T-helper 2 cell treated with Interferon-gamma antibody and Interleukin-4, amounts not matched to agents 5 μg/mL and 100 μg/mL, for 36 hours (primary cell): ENCODE measurements around the gene NOS3.

Experiments used
- DNase-seq: peaks from one replicate; pipeline ENCODE4 v3.0.0; 2021; ENCODE audit warnings: low spot score
- H3K27ac Mint-ChIP-seq: one replicate; pipeline ENCODE4 v1.8.0; 2021; ENCODE audit warnings: mild to moderate bottlenecking, mixed read lengths
- H3K27me3 Mint-ChIP-seq: one replicate; pipeline ENCODE4 v1.8.0; 2021; ENCODE audit warnings: low read depth, mixed read lengths
- H3K36me3 Mint-ChIP-seq: one replicate; pipeline ENCODE4 v1.8.0; 2021; ENCODE audit warnings: low read depth, mixed read lengths
- H3K4me1 Mint-ChIP-seq: one replicate; pipeline ENCODE4 v1.8.0; 2021; ENCODE audit warnings: low read depth, mixed read lengths
- H3K4me3 Mint-ChIP-seq: one replicate; pipeline ENCODE4 v1.8.0; 2022; ENCODE audit warnings: mild to moderate bottlenecking, moderate library complexity, mixed read lengths
- H3K9me3 Mint-ChIP-seq: one replicate; pipeline ENCODE4 v1.8.0; 2021; ENCODE audit warnings: mixed read lengths

The NOS3 gene

DNA sequence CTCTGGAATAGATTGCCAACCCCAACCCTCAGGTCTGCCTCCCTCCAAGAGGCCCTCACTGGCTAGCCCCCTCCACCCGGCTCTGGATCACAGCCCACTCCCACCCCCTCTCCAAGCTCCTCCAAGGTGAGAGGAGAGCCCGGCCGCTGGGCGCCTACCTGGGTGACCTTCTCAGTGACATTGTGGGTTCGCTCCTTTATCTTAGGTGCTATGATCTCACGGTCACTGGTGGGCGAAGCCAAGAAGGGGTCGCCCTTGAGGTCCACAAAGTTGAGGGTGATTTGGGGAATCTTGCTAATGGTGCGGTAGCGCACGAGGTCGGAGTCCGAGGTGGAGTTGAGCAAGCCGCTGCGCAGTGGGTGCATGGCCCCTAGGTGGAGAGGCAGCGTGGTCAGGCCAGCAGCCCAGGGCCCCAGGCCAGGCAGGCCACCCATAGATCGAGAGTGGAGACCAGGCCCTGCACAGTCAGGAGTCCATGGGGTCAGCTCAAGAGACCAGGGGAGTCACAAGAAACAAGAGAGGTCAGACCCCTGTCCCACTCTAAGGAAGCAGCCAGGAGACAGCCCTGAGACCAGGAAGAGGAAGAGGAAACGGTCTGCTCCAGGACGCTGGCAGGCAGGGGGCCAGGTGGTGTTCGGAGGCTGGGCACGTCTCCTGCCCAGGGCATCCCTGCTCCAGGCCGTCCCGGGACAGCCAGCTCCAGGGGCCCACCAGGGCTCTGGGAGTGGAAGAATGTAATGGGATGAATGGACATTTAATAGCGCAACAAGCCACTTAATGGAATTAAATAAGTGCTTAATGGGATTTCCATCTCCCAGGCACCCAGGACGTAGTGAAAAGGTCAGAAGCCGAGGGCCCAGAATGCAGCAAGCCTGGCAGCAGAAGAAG lies 33.4 kb upstream of the NOS3 start:
- no peak for DNase-seq
- Mint-ChIP-seq H3K4me3 (no peak overlapping the region), H3K36me3 (no peaks in the 10 kb centered on the region), H3K27me3 (peaks cover 29% of the 10 kb centered on the region), H3K4me1 (peaks cover 2% of the 10 kb centered on the region), H3K9me3 (no peaks in the 10 kb centered on the region), H3K27ac (no peak overlapping the region)

GRCh38 chr7:150958062-150958552 lies 32.7 kb upstream of the NOS3 start:
- DNase-seq, result no peak
- Mint-ChIP-seq H3K36me3 (no peaks in the 10 kb centered on the region), H3K27ac (no peak overlapping the region), H3K9me3 (no peaks in the 10 kb centered on the region), H3K4me3 (no peak overlapping the region), H3K27me3 (peaks cover 30% of the 10 kb centered on the region), H3K4me1 (peaks cover 2% of the 10 kb centered on the region)

DNA sequence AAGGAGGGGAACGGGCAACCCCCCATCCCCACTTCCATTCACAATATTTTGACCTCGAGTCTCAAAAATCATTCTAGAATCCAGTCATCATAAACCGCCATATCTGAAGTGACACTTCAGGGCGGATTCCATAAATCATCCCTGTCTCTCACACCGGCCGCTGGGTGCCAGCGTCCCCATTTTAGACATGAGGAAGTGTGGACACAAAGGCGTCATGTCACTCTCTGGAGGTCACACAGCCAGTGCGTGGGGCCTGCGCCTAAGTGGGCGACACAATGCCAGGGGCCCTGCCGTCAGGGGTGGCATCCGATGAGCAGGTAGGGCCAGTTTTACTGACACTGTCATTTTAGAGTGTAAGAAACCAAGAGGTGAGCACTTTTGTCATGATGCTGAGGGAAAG lies 32.2 kb upstream of the NOS3 start:
- peaks cover 30% of the 10 kb centered on the region for H3K27me3 Mint-ChIP-seq
- H3K9me3 Mint-ChIP-seq, result no peaks in the 10 kb centered on the region
- no peaks in the 10 kb centered on the region for H3K36me3 Mint-ChIP-seq
- H3K27ac Mint-ChIP-seq, result no peak overlapping the region
- H3K4me1 Mint-ChIP-seq, result peaks cover 2% of the 10 kb centered on the region
- no peak overlapping the region for H3K4me3 Mint-ChIP-seq
- no peak for DNase-seq

GRCh38 chr7:150959081-150959480 lies 31.7 kb upstream of the NOS3 start:
- no peaks in the 10 kb centered on the region for H3K36me3 Mint-ChIP-seq
- H3K27me3 Mint-ChIP-seq, result peaks cover 30% of the 10 kb centered on the region
- H3K27ac Mint-ChIP-seq, result no peak overlapping the region
- H3K4me1 Mint-ChIP-seq, result peaks cover 2% of the 10 kb centered on the region
- no peak overlapping the region for H3K4me3 Mint-ChIP-seq
- DNase-seq, result no peak
- H3K9me3 Mint-ChIP-seq, result no peaks in the 10 kb centered on the region

GRCh38 chr7:150959739-150960734 lies 30.8 kb upstream of the NOS3 start:
- no peak for DNase-seq
- Mint-ChIP-seq H3K27ac (no peak overlapping the region), H3K4me3 (no peak overlapping the region)

GRCh38 chr7:150961510-150962289 lies 29.1 kb upstream of the NOS3 start:
- Mint-ChIP-seq H3K36me3 (no peaks in the 10 kb centered on the region), H3K27me3 (peaks cover 33% of the 10 kb centered on the region), H3K9me3 (no peaks in the 10 kb centered on the region), H3K4me3 (no peak overlapping the region), H3K4me1 (peaks cover 2% of the 10 kb centered on the region), H3K27ac (no peak overlapping the region)
- no peak for DNase-seq

More at GRCh38 chr7:150959739-150960734, 30.8 kb upstream of the NOS3 start:
- H3K36me3 Mint-ChIP-seq, result no peaks in the 10 kb centered on the region
- H3K4me1 Mint-ChIP-seq, result peaks cover 2% of the 10 kb centered on the region
- peaks cover 33% of the 10 kb centered on the region for H3K27me3 Mint-ChIP-seq
- H3K9me3 Mint-ChIP-seq, result no peaks in the 10 kb centered on the region

DNA sequence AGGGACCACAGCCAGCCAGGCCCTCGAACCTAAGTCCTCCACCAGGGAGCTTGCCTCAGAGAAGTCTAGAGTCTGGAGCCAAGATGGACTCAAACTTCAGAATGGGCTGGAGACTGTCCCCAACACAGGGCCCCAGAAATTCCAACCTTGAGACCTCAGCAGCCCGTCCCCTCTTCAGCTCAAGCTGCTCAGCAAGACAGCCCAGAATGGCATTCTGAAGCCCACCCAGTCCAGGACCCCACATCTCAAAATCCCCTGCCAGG lies 28.6 kb upstream of the NOS3 start:
- Mint-ChIP-seq H3K27ac (no peak overlapping the region), H3K36me3 (no peaks in the 10 kb centered on the region)

GRCh38 chr7:150962553-150963399 lies 28.0 kb upstream of the NOS3 start:
- no peak overlapping the region for H3K4me3 Mint-ChIP-seq
- H3K9me3 Mint-ChIP-seq, result no peaks in the 10 kb centered on the region
- peaks cover 2% of the 10 kb centered on the region for H3K4me1 Mint-ChIP-seq
- peak; percentile 21 for DNase-seq
- H3K27me3 Mint-ChIP-seq, result peaks cover 32% of the 10 kb centered on the region
- H3K36me3 Mint-ChIP-seq, result no peaks in the 10 kb centered on the region
- no peak overlapping the region for H3K27ac Mint-ChIP-seq

More for the DNA sequence above, 28.6 kb upstream of the NOS3 start:
- Mint-ChIP-seq H3K4me3 (no peak overlapping the region), H3K27me3 (peaks cover 31% of the 10 kb centered on the region), H3K4me1 (peaks cover 2% of the 10 kb centered on the region), H3K9me3 (no peaks in the 10 kb centered on the region)
- no peak for DNase-seq

DNA sequence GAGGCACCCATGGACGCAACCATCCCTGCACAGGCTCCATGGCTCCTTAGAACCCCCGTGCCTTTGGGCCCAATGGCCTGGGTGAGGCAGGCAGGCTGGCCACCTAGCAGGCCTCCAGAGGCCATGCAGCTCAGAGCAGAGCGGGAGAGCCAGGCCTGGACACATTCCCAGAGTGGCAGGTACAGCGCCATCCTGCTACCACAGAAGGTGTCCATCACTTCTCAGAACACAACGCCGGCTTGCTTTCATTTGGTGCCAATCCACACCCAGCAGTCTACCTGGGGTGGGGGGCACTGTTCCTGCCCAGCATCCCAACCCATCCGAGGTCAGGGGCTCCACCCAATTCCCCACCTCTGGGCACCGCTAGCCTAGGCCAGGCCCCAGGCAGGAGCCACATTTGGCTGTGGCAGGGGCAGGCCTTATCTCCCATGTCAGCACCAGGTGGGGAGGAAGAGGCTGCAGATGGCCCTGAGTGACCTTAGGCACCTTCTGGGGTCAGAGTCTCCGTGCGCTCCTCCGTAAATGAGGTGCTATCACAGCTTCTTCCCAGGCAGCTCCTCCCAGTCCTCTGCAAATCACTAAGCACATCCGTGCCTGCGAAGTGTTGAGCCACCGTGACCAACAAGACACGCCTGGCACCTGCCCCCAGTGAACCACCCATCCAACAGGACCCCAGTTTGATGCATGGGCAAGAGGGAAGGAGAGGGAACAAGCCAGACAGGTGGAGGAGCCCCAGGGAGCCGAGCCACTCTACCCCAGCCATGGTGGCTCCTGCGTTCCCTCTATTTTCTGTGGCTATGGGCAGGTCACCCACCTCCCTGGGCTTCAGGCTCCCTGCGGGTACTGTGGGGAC lies 26.9 kb upstream of the NOS3 start:
- Mint-ChIP-seq H3K4me1 (peaks cover 2% of the 10 kb centered on the region), H3K36me3 (no peaks in the 10 kb centered on the region), H3K27ac (no peak overlapping the region), H3K9me3 (no peaks in the 10 kb centered on the region), H3K4me3 (no peak overlapping the region), H3K27me3 (peaks cover 25% of the 10 kb centered on the region)
- no peak for DNase-seq

GRCh38 chr7:150964593-150965111 lies 26.2 kb upstream of the NOS3 start:
- Mint-ChIP-seq H3K27ac (no peak overlapping the region), H3K27me3 (peaks cover 19% of the 10 kb centered on the region), H3K9me3 (no peaks in the 10 kb centered on the region), H3K4me1 (peaks cover 2% of the 10 kb centered on the region), H3K4me3 (no peak overlapping the region), H3K36me3 (no peaks in the 10 kb centered on the region)
- DNase-seq, result no peak

DNA sequence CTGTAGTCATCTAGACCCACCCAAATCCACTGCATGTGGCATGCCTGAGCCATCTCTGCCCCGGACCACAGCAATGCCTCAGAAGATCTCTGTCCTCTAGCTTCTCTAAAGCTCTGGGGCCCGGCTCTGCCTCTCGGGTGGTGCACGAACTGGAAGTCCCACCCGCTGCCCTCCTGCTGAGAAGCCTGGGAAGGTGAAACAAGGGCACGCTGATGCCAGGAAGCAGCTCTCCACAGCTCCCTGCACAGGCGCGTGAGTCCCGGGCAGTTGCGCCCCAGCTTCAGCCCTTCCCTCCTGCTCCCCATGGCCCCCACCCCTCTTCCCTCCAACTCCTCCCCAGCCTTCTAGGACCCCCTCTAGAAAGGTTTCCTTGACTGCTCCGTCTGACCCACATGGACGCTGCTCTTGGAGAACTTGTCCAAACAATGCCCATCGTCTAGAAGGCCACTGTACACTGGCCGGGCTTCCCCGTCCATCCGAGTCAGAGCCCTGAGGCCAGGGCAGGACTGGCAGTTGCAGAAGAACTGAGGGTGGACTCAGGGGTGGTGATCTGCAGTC lies 25.5 kb upstream of the NOS3 start:
- H3K27me3 Mint-ChIP-seq, result peaks cover 16% of the 10 kb centered on the region

DNA sequence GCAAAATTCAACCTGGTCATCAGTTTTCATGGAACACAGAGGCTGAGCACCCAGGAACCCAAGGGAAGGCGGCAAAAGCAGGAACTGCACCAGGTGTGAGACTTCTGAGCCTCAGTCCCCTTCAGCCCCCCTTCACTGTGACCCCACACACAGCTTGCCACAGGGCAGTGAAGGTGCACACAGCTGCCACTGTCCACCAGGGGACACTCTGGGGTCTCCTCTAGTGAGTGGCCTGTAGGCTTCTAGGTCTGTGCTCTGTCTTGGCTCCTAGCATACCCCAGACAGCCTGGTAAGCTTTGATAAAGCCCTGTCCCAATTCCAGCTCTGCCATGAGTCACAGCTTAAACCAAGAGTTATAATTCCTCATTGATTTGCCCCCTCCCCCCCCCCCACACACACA lies 24.8 kb upstream of the NOS3 start:
- Mint-ChIP-seq H3K9me3 (no peaks in the 10 kb centered on the region), H3K27me3 (peaks cover 16% of the 10 kb centered on the region), H3K27ac (no peak overlapping the region), H3K4me3 (no peak overlapping the region), H3K36me3 (no peaks in the 10 kb centered on the region), H3K4me1 (no peaks in the 10 kb centered on the region)
- DNase-seq, result no peak

More for the DNA sequence above, 25.5 kb upstream of the NOS3 start:
- DNase-seq, result no peak
- Mint-ChIP-seq H3K4me1 (no peaks in the 10 kb centered on the region), H3K27ac (no peak overlapping the region), H3K36me3 (no peaks in the 10 kb centered on the region), H3K9me3 (no peaks in the 10 kb centered on the region), H3K4me3 (no peak overlapping the region)
